ENCODE results near the gene PLXDC2.

- TF ChIP-seq MAX (IDR thresholded peaks at IDR 0.05; ENCODE audit: low read depth), result no peak
- TF ChIP-seq CTCF (IDR thresholded peaks at IDR 0.05), result no peak
- no peak for TF ChIP-seq CHD2 (IDR thresholded peaks at IDR 0.05; ENCODE audit: low read length, partially characterized antibody)
Measured at GRCh38 chr10:20006169-20006870, 190.1 kb downstream of the PLXDC2 start.

Data from SK-N-SH (cell line).